Breast epithelium (tissue), 3 donors: ENCODE data around the gene S100A10.

ENCODE experiments used
- POLR2A ChIP-seq: fragments of 450-650 bp; IDR thresholded peaks from one replicate; pipeline ENCODE4 v1.6.1; 2016; ENCODE audit warnings: antibody characterized with exemption, mild to moderate bottlenecking, moderate library complexity
- POLR2AphosphoS5 ChIP-seq, 3 donors: sonication (generic); formaldehyde crosslinking; IDR thresholded peaks; one replicate each; pipeline ENCODE4 v1.6.1; 2017; ENCODE audit warnings: antibody characterized with exemption in 3 of 3
- TF ChIP-seq, protein P1 (sequence below), 3 donors: fragments of 450-650 bp; IDR thresholded peaks; one replicate each; pipeline ENCODE4 v1.5.1; 2016 to 2017; ENCODE audit warnings: antibody characterized with exemption in 3 of 3, mild to moderate bottlenecking in 3 of 3, moderate library complexity in 3 of 3

- TF ChIP-seq POLR2A, result no peak
- TF ChIP-seq POLR2AphosphoS5 (IDR thresholded peaks at IDR 0.05), result no peak
- TF ChIP-seq, protein P1, sequence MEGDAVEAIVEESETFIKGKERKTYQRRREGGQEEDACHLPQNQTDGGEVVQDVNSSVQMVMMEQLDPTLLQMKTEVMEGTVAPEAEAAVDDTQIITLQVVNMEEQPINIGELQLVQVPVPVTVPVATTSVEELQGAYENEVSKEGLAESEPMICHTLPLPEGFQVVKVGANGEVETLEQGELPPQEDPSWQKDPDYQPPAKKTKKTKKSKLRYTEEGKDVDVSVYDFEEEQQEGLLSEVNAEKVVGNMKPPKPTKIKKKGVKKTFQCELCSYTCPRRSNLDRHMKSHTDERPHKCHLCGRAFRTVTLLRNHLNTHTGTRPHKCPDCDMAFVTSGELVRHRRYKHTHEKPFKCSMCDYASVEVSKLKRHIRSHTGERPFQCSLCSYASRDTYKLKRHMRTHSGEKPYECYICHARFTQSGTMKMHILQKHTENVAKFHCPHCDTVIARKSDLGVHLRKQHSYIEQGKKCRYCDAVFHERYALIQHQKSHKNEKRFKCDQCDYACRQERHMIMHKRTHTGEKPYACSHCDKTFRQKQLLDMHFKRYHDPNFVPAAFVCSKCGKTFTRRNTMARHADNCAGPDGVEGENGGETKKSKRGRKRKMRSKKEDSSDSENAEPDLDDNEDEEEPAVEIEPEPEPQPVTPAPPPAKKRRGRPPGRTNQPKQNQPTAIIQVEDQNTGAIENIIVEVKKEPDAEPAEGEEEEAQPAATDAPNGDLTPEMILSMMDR (IDR thresholded peaks at IDR 0.05), result no peak
These were observed 40.1 kb downstream of the S100A10 start for GRCh38 chr1:151953409-151954094.
